H1 (cell line): Measurements from ENCODE around the gene ITPKA.

ENCODE experiments used
- CTCF ChIP-seq, 3 experiments: IDR thresholded peaks; 1 replicate in 2 of 3; 2 replicates in 1 of 3; pipeline versions ENCODE4 v1.5.1 to v1.6.1; 2011; ENCODE audit warnings: low read length in 3 of 3, mild to moderate bottlenecking in 3 of 3, inconsistent platforms in 2 of 3, low read depth in 1 of 3, moderate library complexity in 1 of 3; ENCODE audit not compliant: insufficient read depth in 1 of 3; ENCODE audit errors: control extremely low read depth in 1 of 3
- GABPA ChIP-seq: IDR thresholded peaks from 2 replicates; pipeline ENCODE4 v1.6.1; 2011; ENCODE audit warnings: mild to moderate bottlenecking, low read length, moderate library complexity, borderline replicate concordance; ENCODE audit not compliant: insufficient read depth

GRCh38 chr15:41499109-41499851 lies 5.6 kb downstream of the ITPKA start:
- no peak for TF ChIP-seq CTCF (IDR thresholded peaks at IDR 0.05; ENCODE audit: control extremely low read depth in 1 of 3, insufficient read depth in 1 of 3, low read depth in 1 of 3, low read length in 3 of 3)
- no peak for TF ChIP-seq GABPA
